Progenitor cell of endocrine pancreas (in vitro differentiated cells): ENCODE data around the gene MICALL1. TPM values are rescaled to one million over a fixed set of nuclear protein-coding genes. Genes with fewer than 3 reads are reported as not detected.
"Not testable (repeated sequence)": the region's sequence is repeated elsewhere in the genome, so short reads cannot be mapped to it uniquely, and the experiment has no call there.

Experiments used
- DNase-seq: peaks from one replicate; pipeline ENCODE4 v3.0.0; 2021; ENCODE audit warnings: low spot score; ENCODE audit not compliant: unreplicated experiment
- H3K27ac Mint-ChIP-seq: 2 replicates; pipeline ENCODE4 v1.8.0; 2021; ENCODE audit warnings: mild to moderate bottlenecking, moderate library complexity, mixed read lengths
- H3K27me3 Mint-ChIP-seq: 2 replicates; pipeline ENCODE4 v1.8.0; 2021; ENCODE audit warnings: mixed read lengths
- H3K36me3 Mint-ChIP-seq: 2 replicates; pipeline ENCODE4 v1.8.0; 2022; ENCODE audit warnings: mixed read lengths; ENCODE audit not compliant: insufficient read depth
- H3K4me1 Mint-ChIP-seq: 2 replicates; pipeline ENCODE4 v1.8.0; 2021; ENCODE audit warnings: low read depth, mixed read lengths
- H3K4me3 Mint-ChIP-seq: 2 replicates; pipeline ENCODE4 v1.8.0; 2021; ENCODE audit warnings: low read depth, mild to moderate bottlenecking, moderate library complexity, mixed read lengths
- H3K9me3 Mint-ChIP-seq: 2 replicates; pipeline ENCODE4 v1.8.0; 2021; ENCODE audit warnings: low read depth, mixed read lengths
- CTCF ChIP-seq: fragments of 200-600 bp; sonication (generic); IDR thresholded peaks from one replicate; pipeline ENCODE4 v1.5.0; 2021; ENCODE audit warnings: antibody characterized with exemption, mild to moderate bottlenecking; ENCODE audit not compliant: unreplicated experiment
- total RNA-seq: library from RNA; stranded (reverse); gene quantifications from 2 replicates; pipeline ENCODE4 v1.2.1, GENCODE V29; 2021

MICALL1 gene
- total RNA-seq, 1 donor from 2014 or later = 42.8 TPM

- DNase-seq = no peak
- Mint-ChIP-seq H3K4me3 (no peak overlapping the region), H3K4me1 (peaks cover 5% of the 10 kb centered on the region), H3K27me3 (no peaks in the 10 kb centered on the region), H3K36me3 (peaks cover 18% of the 10 kb centered on the region), H3K9me3 (no peaks in the 10 kb centered on the region), H3K27ac (no peak overlapping the region)
- TF ChIP-seq CTCF = no peak
Observed at GRCh38 chr22:37972527-37972926, 66.4 kb downstream of the MICALL1 start.

GRCh38 chr22:37973271-37974170 is 67.4 kb downstream of the MICALL1 start:
- DNase-seq = no peak
- Mint-ChIP-seq H3K27me3 (no peaks in the 10 kb centered on the region), H3K9me3 (no peaks in the 10 kb centered on the region), H3K4me3 (no peak overlapping the region), H3K4me1 (no peaks in the 10 kb centered on the region), H3K36me3 (peaks cover 12% of the 10 kb centered on the region), H3K27ac (no peak overlapping the region)
- no peak for TF ChIP-seq CTCF

GRCh38 chr22:37975153-37975552 is 69.1 kb downstream of the MICALL1 start:
- Mint-ChIP-seq H3K9me3 (no peaks in the 10 kb centered on the region), H3K4me1 (no peaks in the 10 kb centered on the region), H3K27me3 (no peaks in the 10 kb centered on the region), H3K4me3 (no peak overlapping the region), H3K36me3 (peaks cover 8% of the 10 kb centered on the region), H3K27ac (peak overlapping the region; percentile 26)
- no peak for TF ChIP-seq CTCF
- no peak for DNase-seq

DNA sequence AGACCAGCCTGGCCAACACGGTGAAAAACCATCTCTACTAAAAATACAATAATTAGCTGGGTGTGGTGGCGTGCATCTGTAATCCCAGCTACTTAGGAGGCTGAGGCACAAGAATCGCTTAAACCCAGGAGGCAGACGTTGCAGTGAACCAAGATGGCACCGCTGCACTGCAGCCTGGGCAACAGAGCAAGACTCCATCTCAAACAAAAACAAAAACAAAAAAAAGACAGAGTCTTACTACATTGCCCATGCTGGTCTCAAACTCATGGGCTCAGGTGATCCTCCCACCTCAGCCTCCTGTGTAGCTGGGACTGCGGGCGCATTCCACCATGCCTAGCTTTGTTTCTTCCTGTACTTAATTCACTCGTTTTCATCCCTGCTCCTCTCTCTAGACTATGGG is 69.9 kb downstream of the MICALL1 start:
- not testable (repeated sequence) for H3K27me3 Mint-ChIP-seq, H3K27ac Mint-ChIP-seq

GRCh38 chr22:37976547-37976946 is 70.5 kb downstream of the MICALL1 start:
- no peak overlapping the region for H3K27ac Mint-ChIP-seq

More for the DNA sequence above, 69.9 kb downstream of the MICALL1 start:
- H3K4me1 Mint-ChIP-seq, H3K9me3 Mint-ChIP-seq, DNase-seq, H3K36me3 Mint-ChIP-seq, H3K4me3 Mint-ChIP-seq: not testable (repeated sequence)

More at GRCh38 chr22:37976547-37976946, 70.5 kb downstream of the MICALL1 start:
- peaks cover 7% of the 10 kb centered on the region for H3K27me3 Mint-ChIP-seq
- peaks cover 8% of the 10 kb centered on the region for H3K36me3 Mint-ChIP-seq
- H3K9me3 Mint-ChIP-seq = no peaks in the 10 kb centered on the region
- no peak for DNase-seq
- H3K4me3 Mint-ChIP-seq = no peak overlapping the region
- no peaks in the 10 kb centered on the region for H3K4me1 Mint-ChIP-seq
- TF ChIP-seq CTCF = no peak
